Endothelial cell of umbilical vein (primary cell): ENCODE results near the gene CASKIN2. TPM values are rescaled to one million over a fixed set of nuclear protein-coding genes. Genes with fewer than 3 reads are reported as not detected.

ENCODE experiments used
- BruUV-seq: library from RNA; stranded (reverse); fragments of 400-500 nt; replicated peaks from 2 replicates; lab custom pipeline; 2021; lab: Mats Ljungman, UMichigan
- CTCF ChIA-PET: fragments of 300-600, 350-600 bp; sonication (Branson Sonifier 250); formaldehyde crosslinking; loops from one replicate; lab custom pipeline; 2021; ENCODE audit warnings: antibody characterized with exemption, inconsistent platforms; lab: Charles Lee
- POLR2A ChIA-PET: fragments of 300-600, 350-600 bp; sonication (Branson Sonifier 250); formaldehyde crosslinking; loops from one replicate; lab custom pipeline; 2021; ENCODE audit warnings: antibody characterized with exemption, inconsistent platforms; lab: Charles Lee
- DNase-seq: peaks from one replicate; pipeline ENCODE4 v3.0.0-alpha.2; 2011; ENCODE audit warnings: low read depth, low spot score
- FAIRE-seq: peaks from 2 replicates; lab custom pipeline; 2011; peaks lifted over from hg19 to GRCh38; lab: Jason Lieb, UNC
- H2AFZ ChIP-seq: 2 replicates; pipeline ENCODE4 v1.6.0; 2012; ENCODE audit warnings: low read depth, low read length, control low read depth, inconsistent platforms
- H3K27ac ChIP-seq: 2 replicates; pipeline ENCODE4 v1.5.1; 2011; ENCODE audit warnings: low read depth, mild to moderate bottlenecking, control low read depth, low read length, moderate library complexity; ENCODE audit not compliant: insufficient read depth
- H3K27me3 ChIP-seq, 2 experiments: 2 replicates each; pipeline versions ENCODE4 v1.6.0 to v1.6.1; 2011; ENCODE audit warnings: low read length in 2 of 2, mixed read lengths in 1 of 2; ENCODE audit not compliant: control insufficient read depth in 2 of 2, insufficient read depth in 2 of 2
- H3K36me3 ChIP-seq, 2 experiments: 2 replicates in 1 of 2; 3 replicates in 1 of 2; pipeline ENCODE4 v1.5.1; 2011; ENCODE audit warnings: low read length in 2 of 2, mild to moderate bottlenecking in 1 of 2, moderate library complexity in 1 of 2; ENCODE audit not compliant: control insufficient read depth in 2 of 2, insufficient read depth in 2 of 2; ENCODE audit errors: extremely low read depth in 1 of 2
- H3K4me1 ChIP-seq: 3 replicates; pipeline ENCODE4 v1.5.1; 2011; ENCODE audit warnings: mild to moderate bottlenecking, low read length; ENCODE audit not compliant: control insufficient read depth, insufficient read depth; ENCODE audit errors: extremely low read depth
- H3K4me2 ChIP-seq: 2 replicates; pipeline ENCODE4 v1.6.1; 2011; ENCODE audit warnings: low read length, control low read depth, mixed read lengths; ENCODE audit not compliant: insufficient read depth
- H3K4me3 ChIP-seq, 3 experiments: fragments of 200-600 bp in 1 of 3; sonication (generic), shearing (Covaris generic) in 1 of 3; replicated peaks in 1 of 3; 2 replicates each; pipeline ENCODE4 v1.5.1; 2011 to 2016; ENCODE audit warnings: control low read depth in 3 of 3, low read length in 3 of 3, mild to moderate bottlenecking in 2 of 3, inconsistent platforms in 1 of 3, low read depth in 1 of 3, moderate library complexity in 1 of 3; ENCODE audit not compliant: insufficient read depth in 1 of 3
- H3K79me2 ChIP-seq: 2 replicates; pipeline ENCODE4 v1.6.0; 2012; ENCODE audit warnings: low read length, inconsistent platforms; ENCODE audit not compliant: control insufficient read depth, insufficient read depth
- H3K9ac ChIP-seq: replicated peaks from 2 replicates; pipeline ENCODE3; 2011; ENCODE audit warnings: low read length, control low read depth; ENCODE audit not compliant: insufficient read depth; ENCODE audit errors: extremely low read depth
- H3K9me1 ChIP-seq: replicated peaks from 3 replicates; pipeline ENCODE4 v1.6.0; 2011; ENCODE audit warnings: mild to moderate bottlenecking, low read length; ENCODE audit not compliant: control insufficient read depth, insufficient read depth; ENCODE audit errors: extremely low read depth
- H3K9me3 ChIP-seq: replicated peaks from 2 replicates; pipeline ENCODE4 v1.5.1; 2012; ENCODE audit warnings: low read length, inconsistent platforms; ENCODE audit not compliant: control insufficient read depth, insufficient read depth
- H4K20me1 ChIP-seq: replicated peaks from 2 replicates; pipeline ENCODE3; 2011; ENCODE audit warnings: mild to moderate bottlenecking, low read length; ENCODE audit not compliant: control insufficient read depth, insufficient read depth; ENCODE audit errors: extremely low read depth
- CTCF ChIP-seq, 2 donors: IDR thresholded peaks; 1 replicate in 1 of 2; 2 replicates in 1 of 2; pipeline ENCODE4 v1.5.1; 2011; ENCODE audit warnings: low read length in 2 of 2, mild to moderate bottlenecking in 2 of 2, moderate library complexity in 2 of 2, control low read depth in 1 of 2, inconsistent platforms in 1 of 2, low read depth in 1 of 2; ENCODE audit not compliant: insufficient read depth in 1 of 2; ENCODE audit errors: extremely low read depth in 1 of 2
- EZH2 ChIP-seq: IDR thresholded peaks from 2 replicates; pipeline ENCODE4 v1.6.1; 2012; ENCODE audit warnings: borderline replicate concordance, low read depth, mild to moderate bottlenecking, moderate library complexity, low read length, inconsistent platforms; ENCODE audit not compliant: severe bottlenecking
- FOS ChIP-seq: IDR thresholded peaks from 2 replicates; pipeline ENCODE4 v1.6.1; 2011; ENCODE audit warnings: mild to moderate bottlenecking, low read length, moderate library complexity, borderline replicate concordance; ENCODE audit not compliant: insufficient read depth
- GATA2 ChIP-seq: IDR thresholded peaks from 2 replicates; pipeline ENCODE4 v1.7.0; 2011; ENCODE audit warnings: low read depth, mild to moderate bottlenecking, moderate library complexity, mixed read lengths, low read length; ENCODE audit not compliant: insufficient read length, insufficient read depth
- JUN ChIP-seq: IDR thresholded peaks from 2 replicates; pipeline ENCODE4 v1.6.1; 2011; ENCODE audit warnings: borderline replicate concordance, low read depth; ENCODE audit not compliant: insufficient read length, insufficient read depth
- MAX ChIP-seq: IDR thresholded peaks from 2 replicates; pipeline ENCODE4 v1.6.1; 2011; ENCODE audit not compliant: insufficient read depth, insufficient read length
- MYC ChIP-seq: IDR thresholded peaks from one replicate; pipeline ENCODE4 v1.6.1; 2011; ENCODE audit warnings: mild to moderate bottlenecking, low read depth, low read length
- POLR2A ChIP-seq: IDR thresholded peaks from 2 replicates; pipeline ENCODE4 v1.6.1; 2012; ENCODE audit warnings: low read depth, mild to moderate bottlenecking, control low read depth, low read length
- POLR2AphosphoS5 ChIP-seq: IDR thresholded peaks from 2 replicates; pipeline ENCODE4 v1.6.1; 2012; ENCODE audit warnings: low read depth, mild to moderate bottlenecking, control low read depth, low read length, moderate library complexity; ENCODE audit not compliant: insufficient read depth
- dilution Hi-C: fragments of 300-500 bp; cut with MboI; formaldehyde crosslinking; loops from one replicate; pipeline ENCODE4 v1.15.0; 2019; ENCODE audit warnings: low sequenced_read_pairs; ENCODE audit not compliant: extremely low pct_ligation_motif_present
- intact Hi-C: fragments of 100-400 bp; cut with micrococcal nuclease; formaldehyde crosslinking; loops from one replicate; pipeline ENCODE4 v1.10.0; 2022
- polyA plus RNA-seq, 4 experiments: library from polyadenylated mRNA; depleted of rRNA in 3 of 4; stranded (reverse) in 3 of 4; unstranded in 1 of 4; fragments of >200 nt; gene quantifications; 2 replicates each; pipeline versions ENCODE4 v1.2.1 to v1.2.3, GENCODE V29; 2011 to 2012; ENCODE audit warnings: missing spikeins in 1 of 4
- total RNA-seq: library from RNA; stranded (reverse); gene quantifications from 2 replicates; pipeline ENCODE4 v1.2.3, GENCODE V29; 2021

Gene CASKIN2
- total and polyA plus RNA-seq, 2 donors (not counting 3 experiments of a cell fraction or from before 2014, with no cell fraction given) = 13.0 to 37.6 TPM

GRCh38 chr17:75506888-75507287, 8.4 kb downstream of the CASKIN2 start:
- dilution Hi-C loops (no loop called here), intact Hi-C loops (no loop called here)
- ChIA-PET CTCF (interaction anchor here (2.6 kb wide), 1 partner anchor 18 kb away, joined by 6 read pairs; the partner anchor contains the start of gene LLGL2), POLR2A (no interaction called here)
- FAIRE-seq (no peak), DNase-seq (no peak)
- Histone ChIP-seq H3K79me2 (peaks cover 7% of the 10 kb centered on the region), H4K20me1 (no peaks in the 10 kb centered on the region), H3K9me3 (no peaks in the 10 kb centered on the region), H3K4me1 (peaks cover 26% of the 10 kb centered on the region), H3K9ac (no peak overlapping the region), H3K4me2 (no peak overlapping the region), H3K9me1 (no peaks in the 10 kb centered on the region), H2AFZ (no peak overlapping the region), H3K27me3 (no peaks in the 10 kb centered on the region), H3K36me3 (peaks cover 0 to 21% of the 10 kb centered on the region in 2 experiments), H3K4me3 (no peak overlapping the region), H3K27ac (no peak overlapping the region)
- no TSS peak for BruUV-seq
- no peak for TF ChIP-seq POLR2A
- TF ChIP-seq CTCF (IDR thresholded peaks at IDR 0.05; ENCODE audit: extremely low read depth in 1 of 2, insufficient read depth in 1 of 2, low read depth in 1 of 2, low read length in 2 of 2) = no peak
- no peak for TF ChIP-seq FOS
- TF ChIP-seq EZH2 = no peak
- TF ChIP-seq GATA2 = no peak
- TF ChIP-seq POLR2AphosphoS5 = no peak
- no peak for TF ChIP-seq JUN
- no peak for TF ChIP-seq MYC
- TF ChIP-seq MAX = no peak
